ENCODE measurements around the gene CEP131. TPM values are rescaled to one million over a fixed set of nuclear protein-coding genes. Genes with fewer than 3 reads are reported as not detected.

The CEP131 gene
- total RNA-seq (2022; extraction: Qiagen RNA extraction; ENCODE audit: low read depth): 6.2 to 8.4 TPM (median 8.3 TPM) in 5 replicates

GRCh38 chr17:81222906-81223761 is at the start of gene CEP131:
TSS of gene CEP131 (minus strand) at chr17:81222965. CDS start at chr17:81220056, 2,909 bp downstream.

GRCh38 chr17:81238815-81239713 is 16.3 kb upstream of the CEP131 start, which contains the start of the genes NDUFAF8 and TEPSIN:
TSS of gene NDUFAF8 (plus strand) at chr17:81239318. CDS start at chr17:81239364, 46 bp downstream.
TSS of gene TEPSIN (minus strand) at chr17:81239055. CDS start at chr17:81239033, 22 bp downstream.

GRCh38 chr17:81166033-81166492 is 56.7 kb downstream of the CEP131 start, which contains the start of gene AATK:
TSS of gene AATK (minus strand) at chr17:81166221. CDS start at chr17:81165992, 229 bp downstream.

GRCh38 chr17:81165246-81166032 is 57.3 kb downstream of the CEP131 start, which contains the start of gene PVALEF:
TSS of gene PVALEF (plus strand) at chr17:81165507. CDS start at chr17:81181227, 15,720 bp downstream.

Other genes starting within 250 kb of the CEP131 start
- gene CHMP6, start 231.1 kb downstream of the CEP131 start, total RNA-seq (2022; extraction: Qiagen RNA extraction; ENCODE audit: low read depth): 30.1 to 35.9 TPM (median 35.1 TPM) in 5 replicates
- gene BAIAP2, start 187.8 kb downstream of the CEP131 start, total RNA-seq (2022; extraction: Qiagen RNA extraction; ENCODE audit: low read depth): 99.6 to 123 TPM (median 114 TPM) in 5 replicates
- not detected in 5 replicates for gene PVALEF, start 57.5 kb downstream of the CEP131 start, total RNA-seq (2022; extraction: Qiagen RNA extraction; ENCODE audit: low read depth)
- gene AATK, start 56.7 kb downstream of the CEP131 start, total RNA-seq (2022; extraction: Qiagen RNA extraction; ENCODE audit: low read depth): 0.25 to 0.78 TPM (median 0.52 TPM) in 5 replicates
- 17.6 to 27.7 TPM (median 25.6 TPM) in 5 replicates for gene TEPSIN, start 16.1 kb upstream of the CEP131 start, total RNA-seq (2022; extraction: Qiagen RNA extraction; ENCODE audit: low read depth)
- 130 to 222 TPM (median 202 TPM) in 5 replicates for gene NDUFAF8, start 16.4 kb upstream of the CEP131 start, total RNA-seq (2022; extraction: Qiagen RNA extraction; ENCODE audit: low read depth)
- gene SLC38A10, start 72.3 kb upstream of the CEP131 start, total RNA-seq (2022; extraction: Qiagen RNA extraction; ENCODE audit: low read depth): 51.0 to 78.9 TPM (median 71.8 TPM) in 5 replicates
- gene BAHCC1, start 172.5 kb upstream of the CEP131 start, total RNA-seq (2022; extraction: Qiagen RNA extraction; ENCODE audit: low read depth): 7.0 to 10.2 TPM (median 9.2 TPM) in 5 replicates

Measured in A549 treated with GW870086 at 1 μM for 4 hours (cell line).